PC-9 (cell line): ENCODE results near the gene HSD17B2. TPM values are rescaled to one million over a fixed set of nuclear protein-coding genes. Genes with fewer than 3 reads are reported as not detected.
"Not testable (repeated sequence)": the region's sequence is repeated elsewhere in the genome, so short reads cannot be mapped to it uniquely, and the experiment has no call there.

ENCODE experiments used
- BruUV-seq: library from RNA; stranded (reverse); fragments of 400-500 nt; replicated peaks from 2 replicates; lab custom pipeline; 2021; lab: Mats Ljungman, UMichigan
- CTCF ChIA-PET: fragments of 300-600 bp; sonication (Branson Sonifier 250); formaldehyde crosslinking; loops from one replicate; lab custom pipeline; 2022; ENCODE audit warnings: antibody characterized with exemption; lab: Charles Lee
- POLR2A ChIA-PET: fragments of 300-600 bp; sonication (Branson Sonifier 250); formaldehyde crosslinking; loops from one replicate; lab custom pipeline; 2022; ENCODE audit warnings: antibody characterized with exemption; ENCODE audit not compliant: unreplicated experiment; lab: Charles Lee
- DNase-seq, 2 experiments: peaks; one replicate each; pipeline versions ENCODE4 v3.0.0 to v3.0.0-alpha.2; 2015 to 2022; ENCODE audit warnings: mixed read lengths in 1 of 2
- H2AFZ ChIP-seq: fragments of 200-600 bp; sonication (generic); 2 replicates; pipeline ENCODE4 v1.8.1; 2017; ENCODE audit warnings: antibody characterized with exemption
- H3F3A ChIP-seq: fragments of 200-600 bp; sonication (generic); 2 replicates; pipeline ENCODE4 v1.8.1; 2017; ENCODE audit warnings: antibody characterized with exemption, mild to moderate bottlenecking, low read depth; ENCODE audit not compliant: insufficient read depth
- H3K27ac ChIP-seq: fragments of 200-600 bp; sonication (generic); 2 replicates; pipeline ENCODE4 v1.6.1; 2016; ENCODE audit warnings: mixed run types
- H3K27me3 ChIP-seq: fragments of 200-600 bp; sonication (generic); 2 replicates; pipeline ENCODE4 v1.6.1; 2016; ENCODE audit warnings: low read depth, mixed run types; ENCODE audit not compliant: insufficient read depth
- H3K36me3 ChIP-seq: fragments of 200-600 bp; sonication (generic); 2 replicates; pipeline ENCODE4 v1.6.1; 2016; ENCODE audit warnings: low read depth, mixed run types
- H3K4me1 ChIP-seq: fragments of 200-600 bp; sonication (generic); replicated peaks from 2 replicates; pipeline ENCODE4 v1.6.1; 2016; ENCODE audit warnings: mixed run types; ENCODE audit not compliant: insufficient read depth
- H3K4me2 ChIP-seq: fragments of 200-600 bp; sonication (generic); 2 replicates; pipeline ENCODE4 v1.6.1; 2017; ENCODE audit warnings: mixed run types
- H3K4me3 ChIP-seq: fragments of 200-600 bp; sonication (generic); 2 replicates; pipeline ENCODE4 v1.6.1; 2016; ENCODE audit warnings: mixed run types
- H3K79me2 ChIP-seq: fragments of 200-600 bp; sonication (generic); 2 replicates; pipeline ENCODE4 v1.6.1; 2017; ENCODE audit warnings: low read depth, mixed run types
- H3K9me2 ChIP-seq: fragments of 200-600 bp; sonication (generic); 2 replicates; pipeline ENCODE4 v1.8.1; 2017; ENCODE audit warnings: mild to moderate bottlenecking; ENCODE audit not compliant: insufficient read depth
- H3K9me3 ChIP-seq: fragments of 200-600 bp; sonication (generic); 2 replicates; pipeline ENCODE4 v1.8.1; 2016; ENCODE audit warnings: low read depth; ENCODE audit not compliant: insufficient read depth
- H4K20me1 ChIP-seq: fragments of 200-600 bp; sonication (generic); 2 replicates; pipeline ENCODE4 v1.8.1; 2017; ENCODE audit not compliant: insufficient read depth
- EZH2 ChIP-seq: fragments of 200-600 bp; sonication (generic); IDR thresholded peaks from 2 replicates; pipeline ENCODE4 v1.8.0; 2017; ENCODE audit warnings: antibody characterized with exemption, low read depth
- intact Hi-C: fragments of 100-400 bp; cut with micrococcal nuclease; formaldehyde crosslinking; loops from one replicate; pipeline ENCODE4 v1.10.0; 2022; ENCODE audit not compliant: unreplicated experiment
- total RNA-seq: library from RNA; stranded (reverse); gene quantifications from 2 replicates; pipeline ENCODE4 v1.2.3, GENCODE V29; 2021
- TF ChIP-seq, protein P1 (sequence below): fragments of 200-600 bp; sonication (generic); conservative IDR thresholded peaks from 2 replicates; pipeline ENCODE4 v1.6.1; 2017; ENCODE audit warnings: mixed run types, antibody characterized with exemption, mild to moderate bottlenecking, moderate library complexity

Gene HSD17B2
- total RNA-seq, 1 experiment from 2014 or later, result not detected

GRCh38 chr16:82137822-82138167 is 102.7 kb downstream of the HSD17B2 start:
- intact Hi-C loops, result no loop called here
- H3K4me3 ChIP-seq, result no peak overlapping the region
- H3K27me3 ChIP-seq, result no peaks in the 10 kb centered on the region
- H3K4me2 ChIP-seq, result no peak overlapping the region
- H3K9me2 ChIP-seq, result no peaks in the 10 kb centered on the region
- TF ChIP-seq, protein P1, sequence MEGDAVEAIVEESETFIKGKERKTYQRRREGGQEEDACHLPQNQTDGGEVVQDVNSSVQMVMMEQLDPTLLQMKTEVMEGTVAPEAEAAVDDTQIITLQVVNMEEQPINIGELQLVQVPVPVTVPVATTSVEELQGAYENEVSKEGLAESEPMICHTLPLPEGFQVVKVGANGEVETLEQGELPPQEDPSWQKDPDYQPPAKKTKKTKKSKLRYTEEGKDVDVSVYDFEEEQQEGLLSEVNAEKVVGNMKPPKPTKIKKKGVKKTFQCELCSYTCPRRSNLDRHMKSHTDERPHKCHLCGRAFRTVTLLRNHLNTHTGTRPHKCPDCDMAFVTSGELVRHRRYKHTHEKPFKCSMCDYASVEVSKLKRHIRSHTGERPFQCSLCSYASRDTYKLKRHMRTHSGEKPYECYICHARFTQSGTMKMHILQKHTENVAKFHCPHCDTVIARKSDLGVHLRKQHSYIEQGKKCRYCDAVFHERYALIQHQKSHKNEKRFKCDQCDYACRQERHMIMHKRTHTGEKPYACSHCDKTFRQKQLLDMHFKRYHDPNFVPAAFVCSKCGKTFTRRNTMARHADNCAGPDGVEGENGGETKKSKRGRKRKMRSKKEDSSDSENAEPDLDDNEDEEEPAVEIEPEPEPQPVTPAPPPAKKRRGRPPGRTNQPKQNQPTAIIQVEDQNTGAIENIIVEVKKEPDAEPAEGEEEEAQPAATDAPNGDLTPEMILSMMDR, result no peak
- no peak for TF ChIP-seq EZH2
- no peaks in the 10 kb centered on the region for H3F3A ChIP-seq
- no peaks in the 10 kb centered on the region for H3K36me3 ChIP-seq
- H4K20me1 ChIP-seq, result no peaks in the 10 kb centered on the region
- H3K79me2 ChIP-seq, result no peaks in the 10 kb centered on the region
- no peaks in the 10 kb centered on the region for H3K4me1 ChIP-seq
- no peaks in the 10 kb centered on the region for H3K9me3 ChIP-seq
- H2AFZ ChIP-seq, result no peak overlapping the region
- ChIA-PET POLR2A (no interaction called here), CTCF (no interaction called here)
- BruUV-seq, result no TSS peak
- no peak for DNase-seq
- H3K27ac ChIP-seq, result no peak overlapping the region

DNA sequence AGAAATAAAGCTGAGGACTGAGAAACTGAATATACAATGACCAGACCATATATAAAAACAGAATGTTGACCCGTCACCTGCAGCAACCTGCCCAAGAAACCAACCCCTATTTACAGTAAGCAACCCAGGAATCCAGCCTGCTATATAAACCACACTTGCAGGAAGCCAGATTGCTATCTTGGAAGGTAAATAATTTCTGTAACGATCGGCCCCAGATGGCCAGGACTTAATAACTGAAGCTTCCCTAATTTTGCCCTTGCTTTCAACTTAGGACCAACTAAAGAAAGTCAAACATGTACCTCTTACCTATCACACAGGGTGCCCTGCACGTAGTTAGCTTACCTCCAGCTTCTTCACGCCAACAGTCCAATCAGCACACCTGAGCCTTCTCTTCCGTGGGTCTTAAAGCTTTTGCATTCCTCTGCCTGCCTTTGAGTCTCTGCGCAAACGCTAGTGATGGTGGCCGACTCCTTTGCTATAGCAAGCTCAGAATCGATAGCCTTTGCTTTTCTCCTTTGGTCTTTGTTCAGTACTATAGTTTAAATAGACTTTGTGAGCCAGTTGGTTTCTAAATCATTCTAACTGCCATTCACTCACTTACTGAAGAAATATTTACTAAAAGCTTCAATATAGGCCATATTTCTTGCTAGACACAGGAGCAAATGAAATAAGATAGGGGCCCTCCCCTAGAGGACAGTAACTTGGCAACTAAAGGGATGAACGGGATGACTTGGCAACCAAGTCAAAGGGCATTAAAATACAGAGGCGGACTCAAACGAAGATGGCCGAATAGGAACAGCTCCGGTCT is 103.6 kb downstream of the HSD17B2 start:
- Histone ChIP-seq H3F3A (no peaks in the 10 kb centered on the region), H3K27me3 (no peaks in the 10 kb centered on the region), H3K36me3 (no peaks in the 10 kb centered on the region), H4K20me1 (no peaks in the 10 kb centered on the region), H3K27ac (no peak overlapping the region), H3K4me3 (no peak overlapping the region), H3K79me2 (no peaks in the 10 kb centered on the region), H3K9me2 (no peaks in the 10 kb centered on the region), H3K4me1 (no peaks in the 10 kb centered on the region), H2AFZ (no peak overlapping the region), H3K4me2 (no peak overlapping the region), H3K9me3 (no peaks in the 10 kb centered on the region)
- intact Hi-C loops, result no loop called here
- TF ChIP-seq, protein P1, result no peak
- TF ChIP-seq EZH2, result no peak
- no TSS peak for BruUV-seq
- POLR2A ChIA-PET, result no interaction called here
- DNase-seq, result no peak
- CTCF ChIA-PET, result no interaction called here

- H3K27ac ChIP-seq, intact Hi-C loops, CTCF ChIA-PET, H3K4me2 ChIP-seq, H3K79me2 ChIP-seq, H3K4me1 ChIP-seq, H3K9me3 ChIP-seq, BruUV-seq, H3K36me3 ChIP-seq, DNase-seq, H2AFZ ChIP-seq, H4K20me1 ChIP-seq, H3K27me3 ChIP-seq, POLR2A ChIA-PET, H3K4me3 ChIP-seq, H3F3A ChIP-seq, H3K9me2 ChIP-seq: not testable (repeated sequence)
Observed at GRCh38 chr16:82139286-82139571, 104.2 kb downstream of the HSD17B2 start.

- TF ChIP-seq EZH2, result no peak
- H3K79me2 ChIP-seq, result no peaks in the 10 kb centered on the region
- intact Hi-C loops, result no loop called here
- H2AFZ ChIP-seq, result no peak overlapping the region
- no peak overlapping the region for H3K27ac ChIP-seq
- POLR2A ChIA-PET, result no interaction called here
- no TSS peak for BruUV-seq
- no peak overlapping the region for H3K4me2 ChIP-seq
- no peak for DNase-seq
- no peak overlapping the region for H3K4me3 ChIP-seq
- CTCF ChIA-PET, result no interaction called here
- H3K36me3 ChIP-seq, result no peaks in the 10 kb centered on the region
- no peaks in the 10 kb centered on the region for H3F3A ChIP-seq
- H3K4me1 ChIP-seq, result no peaks in the 10 kb centered on the region
- 0 out of 2 replicates have a peak, but pooled peaks cover 2% of the 10 kb centered on the region for H4K20me1 ChIP-seq
- H3K9me3 ChIP-seq, result no peaks in the 10 kb centered on the region
- H3K9me2 ChIP-seq, result no peaks in the 10 kb centered on the region
- H3K27me3 ChIP-seq, result no peaks in the 10 kb centered on the region
Observed at GRCh38 chr16:82146556-82146955, 111.5 kb downstream of the HSD17B2 start.
